Measurements from ENCODE around the gene ZBTB25. TPM values are rescaled to one million over a fixed set of nuclear protein-coding genes. Genes with fewer than 3 reads are reported as not detected.

The ZBTB25 gene
- total RNA-seq, 1 donor, result 11.1 TPM

GRCh38 chr14:64422756-64423155, 80.9 kb downstream of the ZBTB25 start:
- no peak for TF ChIP-seq CTCF (IDR thresholded peaks at IDR 0.05; ENCODE audit: insufficient read depth, low read length)
- DNase-seq (ENCODE audit: low read depth), result no peak
- no peak overlapping the region for H3K4me3 ChIP-seq (ENCODE audit: low read depth, low read length)

- DNase-seq (ENCODE audit: low read depth), result no peak
- no peak overlapping the region for H3K4me3 ChIP-seq (ENCODE audit: low read depth, low read length)
- TF ChIP-seq CTCF (IDR thresholded peaks at IDR 0.05; ENCODE audit: insufficient read depth, low read length), result no peak
Observed at GRCh38 chr14:64422005-64422404, 81.6 kb downstream of the ZBTB25 start.

GRCh38 chr14:64421166-64421565, 82.5 kb downstream of the ZBTB25 start:
- TF ChIP-seq CTCF (IDR thresholded peaks at IDR 0.05; ENCODE audit: insufficient read depth, low read length), result no peak
- peak; percentile 47 for DNase-seq (ENCODE audit: low read depth)
- no peak overlapping the region for H3K4me3 ChIP-seq (ENCODE audit: low read depth, low read length)

- DNase-seq (ENCODE audit: low read depth), result no peak
- no peak overlapping the region for H3K4me3 ChIP-seq (ENCODE audit: low read depth, low read length)
- TF ChIP-seq CTCF (IDR thresholded peaks at IDR 0.05; ENCODE audit: insufficient read depth, low read length), result no peak
Observed at GRCh38 chr14:64419003-64419402, 84.6 kb downstream of the ZBTB25 start.

- DNase-seq (ENCODE audit: low read depth), result no peak
- no peak for TF ChIP-seq CTCF (IDR thresholded peaks at IDR 0.05; ENCODE audit: insufficient read depth, low read length)
Observed at GRCh38 chr14:64417771-64418125, 85.9 kb downstream of the ZBTB25 start.

GRCh38 chr14:64417055-64417770, 86.4 kb downstream of the ZBTB25 start:
- H3K4me3 ChIP-seq (ENCODE audit: low read depth, low read length), result no peak overlapping the region
- peak; percentile 40 for DNase-seq (ENCODE audit: low read depth)
- TF ChIP-seq CTCF (IDR thresholded peaks at IDR 0.05; ENCODE audit: insufficient read depth, low read length), result no peak

More at GRCh38 chr14:64417771-64418125, 85.9 kb downstream of the ZBTB25 start:
- no peak overlapping the region for H3K4me3 ChIP-seq (ENCODE audit: low read depth, low read length)

All from fibroblast of the aortic adventitia (primary cell).